Measurements from ENCODE around the gene PTPN18.

DNA sequence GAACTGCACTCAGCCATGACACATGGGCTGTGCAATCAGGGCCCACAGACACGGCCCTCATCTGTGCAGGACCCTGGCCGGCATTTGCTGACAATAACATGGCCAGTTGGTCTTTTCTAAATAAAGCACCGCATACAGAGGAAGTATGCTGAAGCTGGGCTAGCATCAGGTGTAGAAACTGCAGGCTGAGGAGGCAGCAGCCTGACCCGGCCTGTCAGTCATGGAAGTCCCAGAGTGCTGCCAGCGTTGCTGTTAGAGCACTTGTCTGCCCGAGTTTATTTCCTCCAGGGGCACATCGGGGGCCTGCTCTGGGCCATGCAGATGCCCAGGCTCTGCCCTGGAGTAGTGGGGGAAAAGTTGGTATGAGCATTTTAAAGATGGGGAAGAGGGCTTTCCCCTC lies 4.1 kb upstream of the PTPN18 start:
- no peak for TF ChIP-seq POLR2A (IDR thresholded peaks at IDR 0.05)
- TF ChIP-seq, protein P1, sequence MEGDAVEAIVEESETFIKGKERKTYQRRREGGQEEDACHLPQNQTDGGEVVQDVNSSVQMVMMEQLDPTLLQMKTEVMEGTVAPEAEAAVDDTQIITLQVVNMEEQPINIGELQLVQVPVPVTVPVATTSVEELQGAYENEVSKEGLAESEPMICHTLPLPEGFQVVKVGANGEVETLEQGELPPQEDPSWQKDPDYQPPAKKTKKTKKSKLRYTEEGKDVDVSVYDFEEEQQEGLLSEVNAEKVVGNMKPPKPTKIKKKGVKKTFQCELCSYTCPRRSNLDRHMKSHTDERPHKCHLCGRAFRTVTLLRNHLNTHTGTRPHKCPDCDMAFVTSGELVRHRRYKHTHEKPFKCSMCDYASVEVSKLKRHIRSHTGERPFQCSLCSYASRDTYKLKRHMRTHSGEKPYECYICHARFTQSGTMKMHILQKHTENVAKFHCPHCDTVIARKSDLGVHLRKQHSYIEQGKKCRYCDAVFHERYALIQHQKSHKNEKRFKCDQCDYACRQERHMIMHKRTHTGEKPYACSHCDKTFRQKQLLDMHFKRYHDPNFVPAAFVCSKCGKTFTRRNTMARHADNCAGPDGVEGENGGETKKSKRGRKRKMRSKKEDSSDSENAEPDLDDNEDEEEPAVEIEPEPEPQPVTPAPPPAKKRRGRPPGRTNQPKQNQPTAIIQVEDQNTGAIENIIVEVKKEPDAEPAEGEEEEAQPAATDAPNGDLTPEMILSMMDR (IDR thresholded peaks at IDR 0.05): no peak
